K562 (cell line): Measurements from ENCODE around the gene TRABD. TPM values are rescaled to one million over a fixed set of nuclear protein-coding genes. Genes with fewer than 3 reads are reported as not detected.
A peak's percentile ranks its signal among the peaks of the same experiment; 100 is the strongest.

Experiments
- BCOR ChIP-seq: fragments of 450-650 bp; IDR thresholded peaks from 2 replicates; pipeline ENCODE4 v1.6.1; 2016
- DACH1 ChIP-seq: fragments of 450-650 bp; IDR thresholded peaks from 2 replicates; pipeline ENCODE4 v1.6.1; 2018; ENCODE audit not compliant: partially characterized antibody
- E2F3 ChIP-seq: fragments of 250-450 bp; sonication (Bioruptor Pico); IDR thresholded peaks from 2 replicates; pipeline ENCODE4 v1.4.0; 2020; ENCODE audit warnings: mild to moderate bottlenecking
- ESRRA ChIP-seq: fragments of 450-650 bp; IDR thresholded peaks from 2 replicates; pipeline ENCODE4 v1.6.1; 2014; ENCODE audit warnings: low read depth, mild to moderate bottlenecking, moderate library complexity, borderline replicate concordance
- ETV1 ChIP-seq: fragments of 450-650 bp; conservative IDR thresholded peaks from 2 replicates; pipeline ENCODE4 v1.6.1; 2016; ENCODE audit warnings: missing genetic modification characterization, control low read depth, low read depth, missing compliant biosample characterization
- HDAC1 ChIP-seq, 2 experiments: fragments of 450-650 bp; IDR thresholded peaks; 2 replicates each; pipeline ENCODE4 v1.6.1; 2016 to 2017; ENCODE audit warnings: inconsistent platforms in 1 of 2, mild to moderate bottlenecking in 1 of 2, moderate library complexity in 1 of 2
- JUNB ChIP-seq: fragments of 450-650 bp; formaldehyde crosslinking; conservative IDR thresholded peaks from 2 replicates; pipeline ENCODE4 v1.4.0; 2020; ENCODE audit warnings: mild to moderate bottlenecking
- KAT8 ChIP-seq: fragments of 450-650 bp; IDR thresholded peaks from 2 replicates; pipeline ENCODE4 v1.6.1; 2016; ENCODE audit warnings: low read depth, mild to moderate bottlenecking
- MLX ChIP-seq, 2 experiments: fragments of 450-650 bp in 1 of 2; sonication (generic) in 1 of 2; formaldehyde crosslinking; conservative IDR thresholded peaks; 2 replicates each; pipeline versions ENCODE4 v1.4.0 to v1.8.1; 2020 to 2022; ENCODE audit warnings: mild to moderate bottlenecking in 1 of 2, missing genetic modification reagents in 1 of 2
- NFATC3 ChIP-seq: fragments of 450-650 bp; IDR thresholded peaks from 2 replicates; pipeline ENCODE4 v1.6.1; 2017; ENCODE audit warnings: mild to moderate bottlenecking
- POLR2B ChIP-seq: fragments of 450-650 bp; IDR thresholded peaks from 2 replicates; pipeline ENCODE4 v1.6.1; 2018; ENCODE audit warnings: low read depth; ENCODE audit not compliant: partially characterized antibody
- RBFOX2 ChIP-seq: fragments of 200-400 bp; formaldehyde crosslinking; IDR thresholded peaks from 2 replicates; pipeline ENCODE4 v1.6.1; 2017; ENCODE audit warnings: low read depth, mild to moderate bottlenecking, low read length, moderate library complexity
- RBM17 ChIP-seq: fragments of 200-400 bp; formaldehyde crosslinking; IDR thresholded peaks from 2 replicates; pipeline ENCODE4 v1.6.1; 2017; ENCODE audit warnings: low read depth, mild to moderate bottlenecking, low read length, borderline replicate concordance
- TSC22D4 ChIP-seq: fragments of 450-650 bp; IDR thresholded peaks from 2 replicates; pipeline ENCODE4 v1.6.1; 2016; ENCODE audit warnings: missing genetic modification characterization, missing biosample characterization, control low read depth
- ZBTB40 ChIP-seq, 2 experiments: fragments of 450-650 bp in 1 of 2; sonication (generic) in 1 of 2; formaldehyde crosslinking in 1 of 2; IDR thresholded peaks; 2 replicates each; pipeline versions ENCODE4 v1.7.1 to v1.9.0; 2016 to 2022; ENCODE audit warnings: inconsistent platforms in 1 of 2, mild to moderate bottlenecking in 1 of 2, missing genetic modification reagents in 1 of 2
- ZNF232 ChIP-seq: sonication (generic); formaldehyde crosslinking; IDR thresholded peaks from 2 replicates; pipeline ENCODE4 v1.8.0; 2022; ENCODE audit warnings: mild to moderate bottlenecking, missing genetic modification reagents
- ZNF280A ChIP-seq: fragments of 450-650 bp; IDR thresholded peaks from 2 replicates; pipeline ENCODE4 v1.6.1; 2018; ENCODE audit warnings: mild to moderate bottlenecking, low read depth; ENCODE audit not compliant: partially characterized antibody
- polyA plus RNA-seq, 8 experiments: library from polyadenylated mRNA; depleted of rRNA in 4 of 8; stranded (reverse) in 5 of 8; unstranded in 3 of 8; fragments of >200 nt; fragmentation: Nextera tagmentation in 2 of 8; fragmentation: Illumina TruSeq in 1 of 8; extraction: Ambion mirVana in 2 of 8; extraction: Trizol in 1 of 8; gene quantifications; 2 replicates each; pipeline versions ENCODE4 v1.2.1 to v1.2.3, GENCODE V29; 2011 to 2014; ENCODE audit warnings: inconsistent platforms in 1 of 8, missing spikeins in 1 of 8
- total RNA-seq, 7 experiments: library from RNA; depleted of rRNA in 6 of 7; stranded (reverse); fragments of >200 nt in 6 of 7; fragmentation: Illumina TruSeq in 2 of 7; extraction: Trizol in 2 of 7; gene quantifications; 2 replicates each; pipeline versions ENCODE4 v1.2.1 to v1.2.3, GENCODE V29; 2011 to 2021; ENCODE audit warnings: low replicate concordance in 1 of 7

Gene TRABD
- total and polyA plus RNA-seq, 9 of the 15 experiments (the other 6 are each of a cell fraction or from before 2014, with no cell fraction given) = 0.08 to 62.9 (median 14.0) TPM

- TF ChIP-seq ZBTB40 (IDR thresholded peaks at IDR 0.05) (peak; percentile 97), ZBTB40 (CRISPR knock-in tag; IDR thresholded peaks at IDR 0.05) (no peak), RBM17 (no peak), RBFOX2 (peak; percentile 86), TSC22D4 (no peak), KAT8 (no peak), POLR2B (peak; percentile 84), ZNF280A (no peak), ETV1 (peak; percentile 61; the same call in 1 of the 2 replicates), NFATC3 (no peak), BCOR (no peak), MLX (CRISPR knock-in tag; conservative IDR thresholded peaks at IDR 0.05) (no peak), ZNF232 (CRISPR knock-in tag) (no peak), E2F3 (CRISPR knock-in tag) (no peak), HDAC1 (IDR thresholded peaks at IDR 0.05) (peak in 1 of 2 experiments; percentile 83; a peak in 1 of 4 replicates), DACH1 (no peak), JUNB (no peak), ESRRA (peak; percentile 23; the same call in 1 of the 2 replicates)
These were observed 58.9 kb downstream of the TRABD start, which contains the start of gene TUBGCP6 (continued) for GRCh38 chr22:50244420-50245213.
